ENCODE data around the gene ATP4A.

The ATP4A gene

GRCh38 chr19:35519291-35519690 is 44.2 kb downstream of the ATP4A start:
- no peak for TF ChIP-seq CTCF (IDR thresholded peaks at IDR 0.05; ENCODE audit: low read depth, low read length)
- H3K4me3 ChIP-seq (ENCODE audit: low read depth, low read length) = no peak overlapping the region

- no peak overlapping the region for H3K4me3 ChIP-seq (ENCODE audit: low read depth, low read length)
- no peak for TF ChIP-seq CTCF (IDR thresholded peaks at IDR 0.05; ENCODE audit: low read depth, low read length)
Measured at GRCh38 chr19:35518313-35518712, 45.1 kb downstream of the ATP4A start.

- no peak overlapping the region for H3K4me3 ChIP-seq (ENCODE audit: low read depth, low read length)
- TF ChIP-seq CTCF (IDR thresholded peaks at IDR 0.05; ENCODE audit: low read depth, low read length) = no peak
Measured at GRCh38 chr19:35517342-35517741, 46.1 kb downstream of the ATP4A start.

GRCh38 chr19:35516310-35516709 is 47.1 kb downstream of the ATP4A start:
- no peak overlapping the region for H3K4me3 ChIP-seq (ENCODE audit: low read depth, low read length)
- TF ChIP-seq CTCF (IDR thresholded peaks at IDR 0.05; ENCODE audit: low read depth, low read length) = no peak

- TF ChIP-seq CTCF (IDR thresholded peaks at IDR 0.05; ENCODE audit: low read depth, low read length) = no peak
- no peak overlapping the region for H3K4me3 ChIP-seq (ENCODE audit: low read depth, low read length)
Measured at GRCh38 chr19:35514282-35514809, 49.1 kb downstream of the ATP4A start.

GRCh38 chr19:35513628-35514281 is 49.7 kb downstream of the ATP4A start, which contains the start of gene DMKN:
DMKN (minus strand) TSS chr19:35513649; CDS start chr19:35513475, 174 bp downstream.
- no peak for TF ChIP-seq CTCF (IDR thresholded peaks at IDR 0.05; ENCODE audit: low read depth, low read length)

GRCh38 chr19:35512831-35513627 is 50.4 kb downstream of the ATP4A start:
- no peak overlapping the region for H3K4me3 ChIP-seq (ENCODE audit: low read depth, low read length)
- TF ChIP-seq CTCF (IDR thresholded peaks at IDR 0.05; ENCODE audit: low read depth, low read length) = no peak

More at GRCh38 chr19:35513628-35514281, 49.7 kb downstream of the ATP4A start, which contains the start of gene DMKN:
- no peak within 1 kb of the TSS for H3K4me3 ChIP-seq (ENCODE audit: low read depth, low read length)

Measured in WI38 (cell line).